GM18498 (cell line): ENCODE measurements around the gene BUD31.

ENCODE experiments used
- ATAC-seq: cut with Tn5 transposase; IDR thresholded peaks from one replicate; pipeline ENCODE4 v1.9.1; 2021; ENCODE audit warnings: mild to moderate bottlenecking, moderate library complexity; ENCODE audit not compliant: unreplicated experiment

BUD31 gene

DNA sequence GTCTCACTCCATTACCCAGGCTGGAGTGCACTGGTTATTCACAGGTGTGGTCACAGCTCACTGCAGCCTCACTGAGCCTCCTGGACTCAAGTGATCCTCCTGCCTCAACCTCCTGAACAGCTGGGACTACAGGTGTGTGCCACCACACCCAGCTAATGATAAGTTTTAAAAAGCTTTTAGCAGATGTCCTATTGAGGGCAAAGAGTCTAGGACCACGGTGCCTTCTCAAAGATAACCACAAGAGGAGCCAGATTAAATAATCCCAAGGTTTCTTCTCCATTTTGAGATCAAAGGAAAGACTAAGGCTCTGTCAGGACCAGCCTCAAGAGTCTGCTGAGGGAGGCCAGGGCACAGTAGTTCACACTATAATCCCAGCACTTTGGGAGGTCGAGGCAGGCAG, 52.5 kb downstream of the BUD31 start:
- ATAC-seq, result no peak

DNA sequence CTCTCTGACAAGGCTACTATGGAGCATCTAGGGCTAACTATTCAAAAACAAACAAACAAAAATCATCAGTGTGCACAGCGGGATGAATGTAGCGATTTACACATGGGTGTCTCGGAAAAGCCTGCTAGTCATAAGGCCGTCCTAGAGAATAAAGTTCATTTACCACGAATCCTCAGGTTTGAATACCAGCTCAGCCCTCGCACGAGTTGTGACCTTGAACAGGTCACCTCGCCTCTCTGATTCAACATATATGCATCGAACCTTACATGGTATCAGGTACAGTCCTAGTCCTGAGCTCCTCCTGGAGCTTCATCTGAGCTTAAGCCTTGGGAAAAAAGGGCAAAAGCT, 56.6 kb downstream of the BUD31 start:
- peak; percentile 7 for ATAC-seq

DNA sequence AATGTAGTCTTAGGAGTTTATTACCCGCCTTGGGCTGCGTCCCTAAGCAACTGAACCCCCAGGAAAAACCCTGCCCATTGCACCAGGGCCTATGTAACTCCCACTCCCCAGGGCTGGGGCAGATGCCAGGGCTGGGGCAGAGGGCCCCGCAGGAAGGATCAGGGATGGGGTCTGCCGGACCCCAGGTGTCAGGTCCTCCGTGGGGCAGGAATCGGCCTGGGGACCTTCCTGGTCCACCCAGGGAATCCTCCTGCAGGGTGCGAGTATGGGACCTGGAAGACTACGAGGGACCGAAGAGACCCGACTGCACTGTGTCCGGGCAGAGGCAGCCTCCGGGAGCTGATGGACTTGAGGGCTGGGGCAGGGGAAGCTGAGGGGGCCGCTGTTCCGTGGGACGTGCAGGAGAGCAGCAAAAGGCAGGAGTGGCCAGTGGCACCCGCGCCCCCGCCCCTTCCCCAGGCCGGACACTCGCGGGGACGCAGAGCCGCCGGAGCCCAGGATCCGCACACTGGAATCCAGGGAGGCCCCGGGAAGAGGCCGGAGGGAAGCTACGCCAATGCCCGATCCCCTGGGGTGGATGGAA, 59.7 kb downstream of the BUD31 start:
- ATAC-seq, result no peak
